ENCODE results near the gene CDHR3. TPM values are rescaled to one million over a fixed set of nuclear protein-coding genes. Genes with fewer than 3 reads are reported as not detected.

Gene CDHR3
- total and polyA plus RNA-seq, 10 of the 15 experiments (the other 5 are each of a cell fraction or from before 2014, with no cell fraction given) = 0.06 to 0.11 TPM; not detected in 8

GRCh38 chr7:106037489-106038176 is 74.6 kb downstream of the CDHR3 start:
- Histone ChIP-seq H4K20me1 (ENCODE audit: control insufficient read depth, insufficient read depth) (no peaks in the 10 kb centered on the region), H3K36me3 (ENCODE audit: control insufficient read depth in 2 of 2, insufficient read depth in 2 of 2, low read length in 1 of 2) (no peaks in the 10 kb centered on the region), H3K27me3 (replicated peaks in 1 of 2; ENCODE audit: control insufficient read depth in 2 of 2, insufficient read depth in 2 of 2, low read length in 1 of 2) (no peaks in the 10 kb centered on the region; a peak in 2 of 4 replicates), H3K4me1 (ENCODE audit: control insufficient read depth, insufficient read depth, low read length) (no peaks in the 10 kb centered on the region), H3K79me2 (ENCODE audit: control insufficient read depth, insufficient read depth, low read length) (no peaks in the 10 kb centered on the region), H3K4me3 (no peak overlapping the region), H3K4me2 (ENCODE audit: control insufficient read depth, insufficient read depth) (no peak overlapping the region), H3K9ac (ENCODE audit: control insufficient read depth, insufficient read depth, low read length) (no peak overlapping the region), H2AFZ (ENCODE audit: control insufficient read depth, low read depth, low read length) (no peak overlapping the region), H3K9me3 (replicated peaks; ENCODE audit: control insufficient read depth, insufficient read depth, low read length) (no peaks in the 10 kb centered on the region; the same call in 1 of the 3 replicates), H3K27ac (ENCODE audit: control insufficient read depth, insufficient read depth) (no peak overlapping the region)
- ChIA-PET SMC1A (ENCODE audit: uncharacterized antibody, unreplicated experiment) (interaction anchor here (0.9 to 4.3 kb wide), 6 partner anchors 9 to 277 kb away, joined by 3 to 24 read pairs (median 6); no protein-coding TSS in a partner anchor), POLR2A (no interaction called here), RAD21 (ENCODE audit: unreplicated experiment) (interaction anchor here (0.7 to 2.7 kb wide), 4 partner anchors 12 to 277 kb away, joined by 3 to 14 read pairs (median 4); no protein-coding TSS in a partner anchor), CTCF (interaction anchor here (0.6 to 3.4 kb wide), 11 partner anchors 9 to 385 kb away, joined by 3 to 21 read pairs (median 4); no protein-coding TSS in a partner anchor)
- DNase-seq (ENCODE audit: low read depth, low spot score) (no peak), ATAC-seq (no peak), FAIRE-seq (no peak)
- TF ChIP-seq NFYB (IDR thresholded peaks at IDR 0.05; ENCODE audit: insufficient read depth, low read depth, low read length) (no peak), TCF3 (IDR thresholded peaks at IDR 0.05; ENCODE audit: borderline replicate concordance, insufficient read depth, low read depth, low read length) (no peak), ZBTB4 (CRISPR knock-in tag; IDR thresholded peaks at IDR 0.05) (no peak), POLR2A (IDR thresholded peaks at IDR 0.05; ENCODE audit: low read depth, low read length) (no peak), CBX3 (IDR thresholded peaks at IDR 0.05; ENCODE audit: borderline replicate concordance, low read depth) (no peak), ZBTB11 (CRISPR knock-in tag; IDR thresholded peaks at IDR 0.05) (no peak)
- TF ChIP-seq, protein P1, sequence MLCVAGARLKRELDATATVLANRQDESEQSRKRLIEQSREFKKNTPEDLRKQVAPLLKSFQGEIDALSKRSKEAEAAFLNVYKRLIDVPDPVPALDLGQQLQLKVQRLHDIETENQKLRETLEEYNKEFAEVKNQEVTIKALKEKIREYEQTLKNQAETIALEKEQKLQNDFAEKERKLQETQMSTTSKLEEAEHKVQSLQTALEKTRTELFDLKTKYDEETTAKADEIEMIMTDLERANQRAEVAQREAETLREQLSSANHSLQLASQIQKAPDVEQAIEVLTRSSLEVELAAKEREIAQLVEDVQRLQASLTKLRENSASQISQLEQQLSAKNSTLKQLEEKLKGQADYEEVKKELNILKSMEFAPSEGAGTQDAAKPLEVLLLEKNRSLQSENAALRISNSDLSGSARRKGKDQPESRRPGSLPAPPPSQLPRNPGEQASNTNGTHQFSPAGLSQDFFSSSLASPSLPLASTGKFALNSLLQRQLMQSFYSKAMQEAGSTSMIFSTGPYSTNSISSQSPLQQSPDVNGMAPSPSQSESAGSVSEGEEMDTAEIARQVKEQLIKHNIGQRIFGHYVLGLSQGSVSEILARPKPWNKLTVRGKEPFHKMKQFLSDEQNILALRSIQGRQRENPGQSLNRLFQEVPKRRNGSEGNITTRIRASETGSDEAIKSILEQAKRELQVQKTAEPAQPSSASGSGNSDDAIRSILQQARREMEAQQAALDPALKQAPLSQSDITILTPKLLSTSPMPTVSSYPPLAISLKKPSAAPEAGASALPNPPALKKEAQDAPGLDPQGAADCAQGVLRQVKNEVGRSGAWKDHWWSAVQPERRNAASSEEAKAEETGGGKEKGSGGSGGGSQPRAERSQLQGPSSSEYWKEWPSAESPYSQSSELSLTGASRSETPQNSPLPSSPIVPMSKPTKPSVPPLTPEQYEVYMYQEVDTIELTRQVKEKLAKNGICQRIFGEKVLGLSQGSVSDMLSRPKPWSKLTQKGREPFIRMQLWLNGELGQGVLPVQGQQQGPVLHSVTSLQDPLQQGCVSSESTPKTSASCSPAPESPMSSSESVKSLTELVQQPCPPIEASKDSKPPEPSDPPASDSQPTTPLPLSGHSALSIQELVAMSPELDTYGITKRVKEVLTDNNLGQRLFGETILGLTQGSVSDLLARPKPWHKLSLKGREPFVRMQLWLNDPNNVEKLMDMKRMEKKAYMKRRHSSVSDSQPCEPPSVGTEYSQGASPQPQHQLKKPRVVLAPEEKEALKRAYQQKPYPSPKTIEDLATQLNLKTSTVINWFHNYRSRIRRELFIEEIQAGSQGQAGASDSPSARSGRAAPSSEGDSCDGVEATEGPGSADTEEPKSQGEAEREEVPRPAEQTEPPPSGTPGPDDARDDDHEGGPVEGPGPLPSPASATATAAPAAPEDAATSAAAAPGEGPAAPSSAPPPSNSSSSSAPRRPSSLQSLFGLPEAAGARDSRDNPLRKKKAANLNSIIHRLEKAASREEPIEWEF (IDR thresholded peaks at IDR 0.05; ENCODE audit: insufficient replicate concordance, low read depth, low read length) = no peak
- intact Hi-C loops (cut with micrococcal nuclease; ENCODE audit: unreplicated experiment) = no loop called here
- no TSS peak for BruUV-seq (replicated peaks)
- in situ Hi-C loops (cut with MboI) = no loop called here
- WGBS (ENCODE audit: insufficient coverage, insufficient replicate concordance, low lambda C conversion rate, missing lambda C conversion rate) = 47% methylated on average over 7 of the region's 7 CpGs

Data from GM12878 (cell line).